NT2/D1 (cell line): ENCODE results near the gene NFIX.

ENCODE experiments used
- DNase-seq: peaks from one replicate; pipeline ENCODE4 v3.0.0-alpha.2; 2011; ENCODE audit warnings: low read depth, low spot score
- H3K27me3 ChIP-seq: 2 replicates; pipeline ENCODE4 v1.6.0; 2011; ENCODE audit warnings: mild to moderate bottlenecking; ENCODE audit not compliant: insufficient read length, insufficient read depth
- H3K36me3 ChIP-seq: 2 replicates; pipeline ENCODE4 v1.6.1; 2011; ENCODE audit warnings: mild to moderate bottlenecking, low read length, mixed read lengths; ENCODE audit not compliant: insufficient read depth, insufficient read length
- H3K4me1 ChIP-seq: 2 replicates; pipeline ENCODE4 v1.5.1; 2011; ENCODE audit not compliant: insufficient read depth, insufficient read length
- H3K4me3 ChIP-seq: 2 replicates; pipeline ENCODE4 v1.5.1; 2011; ENCODE audit warnings: low read depth; ENCODE audit not compliant: insufficient read length
- H3K9ac ChIP-seq: 2 replicates; pipeline ENCODE4 v1.6.0; 2011; ENCODE audit warnings: low read depth; ENCODE audit not compliant: insufficient read length
- H3K9me3 ChIP-seq: 2 replicates; pipeline ENCODE4 v1.5.1; 2011; ENCODE audit warnings: mild to moderate bottlenecking, low read length; ENCODE audit not compliant: insufficient read depth
- SUZ12 ChIP-seq: IDR thresholded peaks from 2 replicates; pipeline ENCODE4 v1.6.1; 2011; ENCODE audit not compliant: insufficient read length, insufficient read depth; ENCODE audit errors: extremely low read depth
- YY1 ChIP-seq: IDR thresholded peaks from 2 replicates; pipeline ENCODE4 v1.6.1; 2011; ENCODE audit not compliant: insufficient read length, insufficient read depth
- ZNF274 ChIP-seq: IDR thresholded peaks from 2 replicates; pipeline ENCODE4 v1.6.1; 2011; ENCODE audit warnings: mild to moderate bottlenecking, low read depth, low read length

The NFIX gene

DNA sequence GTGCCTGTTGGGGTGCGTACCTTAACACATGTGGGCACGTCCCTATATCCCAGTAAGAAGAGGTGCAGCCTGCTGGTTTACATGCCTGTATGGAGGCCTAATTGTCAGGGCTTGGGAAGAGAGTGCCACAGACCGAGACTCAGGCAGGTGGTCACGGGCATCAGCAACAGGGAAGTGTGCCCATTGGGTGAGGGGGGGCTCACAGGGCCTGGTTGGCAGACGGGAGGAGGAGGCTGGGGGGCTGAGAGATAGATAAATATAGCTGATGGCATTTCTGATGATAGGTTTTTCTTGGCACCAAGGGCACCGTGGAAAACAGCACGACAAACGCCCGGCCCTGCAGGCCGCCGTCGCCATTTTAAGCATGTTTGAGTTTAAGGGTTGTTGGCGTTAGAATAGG is 37.6 kb downstream of the NFIX start:
- no peak overlapping the region for H3K9ac ChIP-seq

DNA sequence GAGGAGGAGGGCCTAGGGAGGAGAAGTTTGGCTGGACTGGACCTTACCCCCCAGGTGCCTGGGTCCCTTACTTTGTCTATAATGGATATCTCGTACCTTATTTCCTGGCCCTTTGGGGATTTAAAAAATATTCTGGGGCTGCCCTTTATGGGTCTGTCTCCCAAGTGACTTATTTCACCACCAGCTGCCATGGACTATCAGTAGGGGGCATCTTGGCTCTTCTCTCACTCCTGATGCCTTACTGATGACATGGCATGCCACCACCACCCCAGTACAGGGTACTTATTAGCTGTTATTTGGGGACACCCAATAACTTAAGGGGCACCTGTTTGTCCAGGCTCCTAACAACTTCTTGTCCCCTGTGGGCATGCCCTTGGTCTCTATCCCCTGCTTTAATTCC is 38.0 kb downstream of the NFIX start:
- no peak for DNase-seq
- Histone ChIP-seq H3K27me3 (peaks cover 88% of the 10 kb centered on the region), H3K36me3 (no peaks in the 10 kb centered on the region), H3K9ac (no peak overlapping the region), H3K9me3 (no peaks in the 10 kb centered on the region), H3K4me3 (no peak overlapping the region), H3K4me1 (peaks cover 7% of the 10 kb centered on the region)
- TF ChIP-seq YY1 (no peak), SUZ12 (no peak), ZNF274 (no peak)

More for the DNA sequence above, 37.6 kb downstream of the NFIX start:
- TF ChIP-seq SUZ12 (no peak), ZNF274 (no peak), YY1 (no peak)
- Histone ChIP-seq H3K4me3 (no peak overlapping the region), H3K9me3 (no peaks in the 10 kb centered on the region), H3K4me1 (peaks cover 7% of the 10 kb centered on the region), H3K27me3 (peaks cover 89% of the 10 kb centered on the region), H3K36me3 (no peaks in the 10 kb centered on the region)
- no peak for DNase-seq

GRCh38 chr19:13033819-13034611 is 38.7 kb downstream of the NFIX start:
- peaks cover 88% of the 10 kb centered on the region for H3K27me3 ChIP-seq
- H3K9me3 ChIP-seq, result no peaks in the 10 kb centered on the region
- DNase-seq, result no peak
- H3K4me1 ChIP-seq, result peaks cover 7% of the 10 kb centered on the region
- TF ChIP-seq SUZ12 (no peak), YY1 (no peak), ZNF274 (no peak)
- no peak overlapping the region for H3K9ac ChIP-seq
- no peaks in the 10 kb centered on the region for H3K36me3 ChIP-seq
- H3K4me3 ChIP-seq, result no peak overlapping the region

- Histone ChIP-seq H3K9ac (no peak overlapping the region), H3K4me1 (peaks cover 7% of the 10 kb centered on the region), H3K36me3 (no peaks in the 10 kb centered on the region)
Measured at GRCh38 chr19:13034636-13035035, 39.4 kb downstream of the NFIX start.

DNA sequence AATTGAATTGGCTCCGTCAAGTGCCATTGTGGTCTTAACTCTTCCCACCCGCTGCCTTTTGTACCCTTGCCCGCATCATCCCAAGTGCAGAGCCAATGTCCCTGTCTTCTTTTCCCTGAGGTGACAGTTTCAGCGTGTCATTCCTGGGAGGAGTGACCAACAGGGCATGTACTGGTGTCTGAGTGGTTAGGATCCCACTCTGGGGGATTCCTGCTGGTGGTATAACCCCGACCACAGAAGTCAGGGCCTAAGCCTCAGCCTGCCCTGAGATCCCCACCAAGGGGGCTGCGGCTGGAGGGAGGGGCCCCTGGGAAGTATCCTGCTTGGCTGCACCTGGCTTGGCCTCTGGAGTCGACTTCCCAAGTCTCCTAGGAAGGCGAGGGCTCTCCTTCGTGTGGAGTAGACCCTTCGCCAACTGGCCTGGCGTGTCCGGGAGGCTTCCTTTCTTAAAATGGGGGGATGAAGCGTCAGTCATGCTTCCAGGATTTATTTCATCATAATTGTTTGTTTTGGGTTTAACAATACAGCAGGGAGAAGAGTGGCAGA is 40.6 kb downstream of the NFIX start:
- Histone ChIP-seq H3K4me3 (no peak overlapping the region), H3K36me3 (no peaks in the 10 kb centered on the region), H3K27me3 (peaks cover 88% of the 10 kb centered on the region), H3K9me3 (no peaks in the 10 kb centered on the region), H3K9ac (no peak overlapping the region), H3K4me1 (peaks cover 7% of the 10 kb centered on the region)
- DNase-seq, result no peak
- no peak for TF ChIP-seq YY1
- TF ChIP-seq SUZ12, result no peak
- TF ChIP-seq ZNF274, result no peak

More at GRCh38 chr19:13034636-13035035, 39.4 kb downstream of the NFIX start:
- Histone ChIP-seq H3K27me3 (peaks cover 88% of the 10 kb centered on the region), H3K4me3 (no peak overlapping the region), H3K9me3 (no peaks in the 10 kb centered on the region)
- DNase-seq, result no peak
- TF ChIP-seq ZNF274 (no peak), SUZ12 (no peak), YY1 (no peak)

DNA sequence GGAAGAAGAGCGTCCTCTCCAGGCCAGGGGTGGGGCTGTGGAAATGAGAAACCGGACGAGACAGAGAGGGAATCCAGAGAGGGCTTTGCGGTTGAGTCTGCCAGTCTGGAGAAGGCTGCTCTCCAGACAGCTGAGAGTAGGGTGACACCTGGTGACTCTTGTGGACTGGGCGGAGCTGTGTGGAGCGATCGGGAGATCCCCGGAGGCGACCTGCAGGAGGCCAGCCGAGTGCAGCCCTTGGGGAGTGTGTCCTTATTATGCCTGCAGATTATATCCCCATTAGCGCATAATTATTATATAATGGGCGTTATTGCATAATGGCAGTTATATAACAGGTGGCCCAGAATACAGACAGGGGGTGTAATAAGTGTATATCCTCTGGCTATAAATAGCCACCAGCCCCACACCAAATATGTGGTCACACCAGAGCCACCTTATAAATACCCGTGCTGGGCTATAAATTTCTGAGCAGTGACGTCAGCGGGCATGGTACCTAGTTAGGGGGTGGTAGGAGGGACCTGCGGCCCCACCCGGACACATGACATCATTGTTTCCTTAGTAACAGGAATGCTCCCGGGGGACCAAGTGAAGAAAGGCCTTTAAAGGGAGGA is 41.2 kb downstream of the NFIX start:
- H3K36me3 ChIP-seq, result no peaks in the 10 kb centered on the region
- H3K4me3 ChIP-seq, result no peak overlapping the region
- H3K27me3 ChIP-seq, result peaks cover 87% of the 10 kb centered on the region
- peaks cover 7% of the 10 kb centered on the region for H3K4me1 ChIP-seq
- TF ChIP-seq SUZ12 (no peak), YY1 (no peak), ZNF274 (no peak)
- no peaks in the 10 kb centered on the region for H3K9me3 ChIP-seq
- DNase-seq, result no peak
- H3K9ac ChIP-seq, result no peak overlapping the region

GRCh38 chr19:13037161-13037560 is 41.9 kb downstream of the NFIX start:
- TF ChIP-seq SUZ12 (no peak), ZNF274 (no peak), YY1 (no peak)
- Histone ChIP-seq H3K36me3 (no peaks in the 10 kb centered on the region), H3K4me1 (peaks cover 7% of the 10 kb centered on the region), H3K9me3 (no peaks in the 10 kb centered on the region), H3K9ac (no peak overlapping the region), H3K4me3 (no peak overlapping the region), H3K27me3 (peaks cover 85% of the 10 kb centered on the region)
- no peak for DNase-seq
